Activated effector memory CD4-positive, alpha-beta T cell treated with anti-CD3 and anti-CD28 coated beads, Interleukin-2, amount 50 U/mL, for 16 hours (primary cell): ENCODE measurements around the gene PDSS1.
"Not testable (repeated sequence)": the region's sequence is repeated elsewhere in the genome, so short reads cannot be mapped to it uniquely, and the experiment has no call there.

Experiments
- DNase-seq: peaks from one replicate; pipeline ENCODE4 v3.0.0-alpha.2; 2020

PDSS1 gene

GRCh38 chr10:26743091-26743490, 45.6 kb downstream of the PDSS1 start:
- DNase-seq, result no peak

GRCh38 chr10:26743841-26744240, 46.3 kb downstream of the PDSS1 start:
- no peak for DNase-seq

GRCh38 chr10:26746061-26746460, 48.6 kb downstream of the PDSS1 start:
- no peak for DNase-seq

GRCh38 chr10:26755443-26755903, 58.0 kb downstream of the PDSS1 start:
- no peak for DNase-seq

GRCh38 chr10:26759008-26759407, 61.5 kb downstream of the PDSS1 start:
- DNase-seq, result no peak

- no peak for DNase-seq
Observed at GRCh38 chr10:26765549-26765948, 68.0 kb downstream of the PDSS1 start.

GRCh38 chr10:26770069-26770468, 72.6 kb downstream of the PDSS1 start:
- no peak for DNase-seq

GRCh38 chr10:26773633-26774032, 76.1 kb downstream of the PDSS1 start:
- DNase-seq, result no peak

GRCh38 chr10:26776258-26776657, 78.8 kb downstream of the PDSS1 start:
- DNase-seq, result no peak

- DNase-seq, result no peak
Observed at GRCh38 chr10:26777686-26778085, 80.2 kb downstream of the PDSS1 start.

GRCh38 chr10:26779176-26779860, 81.8 kb downstream of the PDSS1 start:
- no peak for DNase-seq

GRCh38 chr10:26780106-26780792, 82.7 kb downstream of the PDSS1 start:
- no peak for DNase-seq

GRCh38 chr10:26780793-26781601, 83.5 kb downstream of the PDSS1 start:
- no peak for DNase-seq

- no peak for DNase-seq
Observed at GRCh38 chr10:26781797-26782196, 84.3 kb downstream of the PDSS1 start.

GRCh38 chr10:26787362-26787761, 89.9 kb downstream of the PDSS1 start:
- no peak for DNase-seq

- not testable (repeated sequence) for DNase-seq
Observed at GRCh38 chr10:26789779-26790178, 92.3 kb downstream of the PDSS1 start.

GRCh38 chr10:26790221-26790995, 92.9 kb downstream of the PDSS1 start:
- DNase-seq, result no peak

GRCh38 chr10:26792758-26793495, 95.4 kb downstream of the PDSS1 start:
- DNase-seq, result no peak
